ENCODE results near the gene ASNSD1.

The ASNSD1 gene

DNA sequence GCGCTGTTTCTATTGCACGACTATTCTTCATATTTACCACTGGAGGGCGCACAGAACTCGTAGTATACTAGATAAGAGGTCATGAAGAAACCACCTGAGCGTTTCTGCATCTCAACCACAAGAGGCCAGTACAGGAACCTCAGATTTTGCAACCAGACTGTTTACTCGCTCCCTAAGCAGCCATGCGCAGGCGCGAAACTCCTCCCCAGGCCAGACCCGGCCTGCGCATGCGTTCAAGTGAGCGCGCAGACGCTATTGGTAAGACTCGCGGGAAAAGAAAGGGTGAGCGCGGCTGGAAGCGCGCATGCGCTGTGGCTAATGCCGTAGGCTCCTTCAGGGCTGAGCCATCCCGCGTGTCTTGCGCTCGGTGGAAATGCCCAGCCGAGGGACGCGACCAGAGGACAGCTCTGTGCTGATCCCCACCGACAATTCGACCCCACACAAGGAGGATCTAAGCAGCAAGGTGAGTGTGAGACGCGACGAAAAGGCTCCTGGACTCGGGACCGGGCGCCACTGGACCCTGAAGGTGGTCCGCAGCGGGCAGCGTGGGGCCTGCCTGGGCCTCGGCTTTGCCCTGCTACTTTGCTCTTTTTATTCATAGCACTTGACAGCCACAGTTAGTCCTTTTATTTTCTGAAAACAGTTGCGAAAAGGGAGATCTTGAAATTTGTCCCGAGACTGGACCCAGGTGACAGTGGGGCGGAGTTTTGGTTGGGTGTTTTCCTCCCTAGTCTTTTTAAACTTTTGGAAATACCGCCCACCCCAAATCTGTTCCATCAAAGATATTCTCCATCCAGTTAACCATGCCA, at the start of gene ASNSD1:
ASNSD1 (plus strand) TSS at position 312 of the 809 bp plus-strand sequence. CDS start 4,674 bp downstream, outside the sequence.
- peaks cover 57% of the 10 kb centered on the region for H3K4me1 ChIP-seq (ENCODE audit: low read depth, poor library complexity, severe bottlenecking)
- H2AFZ ChIP-seq (ENCODE audit: low read depth), result peak within 1 kb of the TSS; percentile 94
- H3K79me2 ChIP-seq (ENCODE audit: insufficient read depth, low read depth), result peaks cover 28% of the 10 kb centered on the region
- peak within 1 kb of the TSS; percentile 31; the same call in 1 of the 2 replicates for H3K27ac ChIP-seq
- TF ChIP-seq, protein P1, sequence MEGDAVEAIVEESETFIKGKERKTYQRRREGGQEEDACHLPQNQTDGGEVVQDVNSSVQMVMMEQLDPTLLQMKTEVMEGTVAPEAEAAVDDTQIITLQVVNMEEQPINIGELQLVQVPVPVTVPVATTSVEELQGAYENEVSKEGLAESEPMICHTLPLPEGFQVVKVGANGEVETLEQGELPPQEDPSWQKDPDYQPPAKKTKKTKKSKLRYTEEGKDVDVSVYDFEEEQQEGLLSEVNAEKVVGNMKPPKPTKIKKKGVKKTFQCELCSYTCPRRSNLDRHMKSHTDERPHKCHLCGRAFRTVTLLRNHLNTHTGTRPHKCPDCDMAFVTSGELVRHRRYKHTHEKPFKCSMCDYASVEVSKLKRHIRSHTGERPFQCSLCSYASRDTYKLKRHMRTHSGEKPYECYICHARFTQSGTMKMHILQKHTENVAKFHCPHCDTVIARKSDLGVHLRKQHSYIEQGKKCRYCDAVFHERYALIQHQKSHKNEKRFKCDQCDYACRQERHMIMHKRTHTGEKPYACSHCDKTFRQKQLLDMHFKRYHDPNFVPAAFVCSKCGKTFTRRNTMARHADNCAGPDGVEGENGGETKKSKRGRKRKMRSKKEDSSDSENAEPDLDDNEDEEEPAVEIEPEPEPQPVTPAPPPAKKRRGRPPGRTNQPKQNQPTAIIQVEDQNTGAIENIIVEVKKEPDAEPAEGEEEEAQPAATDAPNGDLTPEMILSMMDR (conservative IDR thresholded peaks at IDR 0.05; ENCODE audit: low read depth, low read length), result peak; percentile 95
- peak within 1 kb of the TSS; percentile 97 for H3K4me3 ChIP-seq (IDR thresholded peaks at IDR 0.05; ENCODE audit: insufficient read depth, low read depth, low read length)
- peak within 1 kb of the TSS; percentile 91 for H3K4me2 ChIP-seq
- no peaks in the 10 kb centered on the region; the same call in 1 of the 2 replicates for H3K36me3 ChIP-seq (ENCODE audit: insufficient read depth)
- no peaks in the 10 kb centered on the region for H4K20me1 ChIP-seq (ENCODE audit: insufficient read depth)
- peak within 1 kb of the TSS; percentile 75 for H3K9ac ChIP-seq
- H3K27me3 ChIP-seq (ENCODE audit: insufficient read depth, low read depth), result no peaks in the 10 kb centered on the region

DNA sequence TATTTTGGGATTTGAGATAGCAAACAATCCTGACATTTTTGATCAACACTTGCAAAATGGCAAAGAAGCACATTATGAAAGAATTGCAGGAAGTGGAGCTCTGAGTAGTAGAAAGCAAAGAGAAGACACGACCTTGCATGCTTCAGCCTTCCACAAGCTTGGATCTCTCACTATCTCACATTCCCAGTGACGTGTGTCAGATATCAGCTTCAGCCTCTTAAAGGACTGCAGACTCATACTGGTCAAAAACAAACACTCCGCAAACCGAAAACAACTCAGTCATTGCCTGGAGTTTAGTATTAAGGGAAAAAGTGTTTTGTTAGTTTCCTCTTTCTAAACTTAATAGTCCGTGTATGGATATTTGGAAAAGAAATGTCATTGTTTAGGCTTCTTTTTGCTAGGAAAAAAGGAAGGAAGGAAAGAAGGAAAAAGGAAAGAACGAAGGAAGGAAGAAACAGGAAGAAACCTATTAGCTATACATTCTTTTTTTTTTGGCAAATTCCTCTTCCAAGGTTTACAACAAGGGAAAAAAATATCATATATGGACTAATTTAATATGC, 48.1 kb upstream of the ASNSD1 start:
- no peaks in the 10 kb centered on the region for H4K20me1 ChIP-seq (ENCODE audit: insufficient read depth)
- H3K9ac ChIP-seq, result no peak overlapping the region
- H3K36me3 ChIP-seq (ENCODE audit: insufficient read depth), result no peaks in the 10 kb centered on the region
- TF ChIP-seq, protein P1 (conservative IDR thresholded peaks at IDR 0.05; ENCODE audit: low read depth, low read length), result no peak
- H3K4me1 ChIP-seq (ENCODE audit: low read depth, poor library complexity, severe bottlenecking), result peaks cover 19% of the 10 kb centered on the region
- H3K27ac ChIP-seq, result no peak overlapping the region
- H3K79me2 ChIP-seq (ENCODE audit: insufficient read depth, low read depth), result no peaks in the 10 kb centered on the region
- H3K27me3 ChIP-seq (ENCODE audit: insufficient read depth, low read depth), result no peaks in the 10 kb centered on the region
- H3K4me2 ChIP-seq, result peak overlapping the region; percentile 20; the same call in 1 of the 2 replicates
- H2AFZ ChIP-seq (ENCODE audit: low read depth), result no peak overlapping the region
- H3K4me3 ChIP-seq (IDR thresholded peaks at IDR 0.05; ENCODE audit: insufficient read depth, low read depth, low read length), result no peak overlapping the region

DNA sequence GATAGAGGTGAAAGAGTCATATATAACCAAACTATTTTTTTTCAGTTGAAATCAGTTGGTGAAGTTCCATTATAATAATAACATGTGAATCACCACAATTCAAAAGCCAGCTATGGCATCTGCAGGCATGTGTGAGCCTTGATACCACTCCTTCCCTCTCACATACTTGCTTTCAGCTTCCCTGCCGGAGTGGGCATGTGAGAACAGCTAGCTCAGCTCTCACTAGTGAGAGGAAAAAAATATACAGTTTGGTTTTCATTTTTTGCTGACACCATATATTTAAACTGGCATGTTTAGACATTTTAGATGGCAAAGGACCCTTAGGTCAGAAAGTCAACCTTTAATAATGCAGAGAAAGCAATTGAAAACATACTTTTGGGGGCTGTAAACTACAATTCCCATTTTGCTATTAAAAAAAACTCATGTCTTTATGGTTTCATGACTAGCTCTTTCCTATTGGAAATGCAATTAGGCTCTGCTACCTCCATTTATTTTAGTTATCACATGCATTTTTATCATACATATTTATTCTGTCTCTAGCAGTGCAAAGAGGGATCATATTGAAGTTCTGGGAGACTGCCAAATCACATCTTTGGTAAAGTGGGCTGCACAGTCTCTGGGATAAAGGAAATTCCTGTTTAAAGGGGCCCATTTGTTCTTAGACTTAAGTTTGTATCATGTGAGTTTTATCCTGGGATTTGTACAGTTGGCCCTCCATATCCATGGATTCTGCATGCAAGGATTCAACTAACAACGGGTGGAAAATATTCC, 47.4 kb upstream of the ASNSD1 start:
- Histone ChIP-seq H4K20me1 (ENCODE audit: insufficient read depth) (no peaks in the 10 kb centered on the region), H3K4me3 (IDR thresholded peaks at IDR 0.05; ENCODE audit: insufficient read depth, low read depth, low read length) (no peak overlapping the region), H3K79me2 (ENCODE audit: insufficient read depth, low read depth) (no peaks in the 10 kb centered on the region), H3K27ac (no peak overlapping the region), H3K9ac (no peak overlapping the region), H3K27me3 (ENCODE audit: insufficient read depth, low read depth) (no peaks in the 10 kb centered on the region), H2AFZ (ENCODE audit: low read depth) (0 out of 2 replicates have a peak overlapping the region, but pooled peaks have one; percentile 9), H3K4me1 (ENCODE audit: low read depth, poor library complexity, severe bottlenecking) (peaks cover 19% of the 10 kb centered on the region), H3K4me2 (peak overlapping the region; percentile 20; the same call in 1 of the 2 replicates), H3K36me3 (ENCODE audit: insufficient read depth) (no peaks in the 10 kb centered on the region)
- TF ChIP-seq, protein P1 (conservative IDR thresholded peaks at IDR 0.05; ENCODE audit: low read depth, low read length), result no peak

DNA sequence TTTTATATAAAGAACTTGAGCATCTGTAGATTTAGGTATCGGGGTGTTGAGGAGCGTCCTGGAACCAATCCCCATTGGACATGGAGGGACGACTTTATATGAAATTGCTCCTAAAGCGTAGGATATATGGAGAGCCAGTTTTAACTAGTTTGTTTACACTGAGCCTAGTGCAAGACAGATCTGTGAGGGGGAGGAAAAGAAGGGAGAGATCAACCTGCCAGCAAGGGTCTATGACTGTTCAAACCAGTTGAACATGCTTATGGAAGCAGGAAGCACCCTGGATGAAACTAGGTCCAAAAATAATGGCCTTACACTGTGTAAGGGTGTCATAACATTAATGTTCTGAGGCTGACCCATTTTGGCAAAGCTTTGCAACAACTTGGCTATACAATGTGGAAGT, 46.7 kb upstream of the ASNSD1 start:
- H3K9ac ChIP-seq, result no peak overlapping the region
- no peak overlapping the region for H2AFZ ChIP-seq (ENCODE audit: low read depth)
- no peaks in the 10 kb centered on the region for H4K20me1 ChIP-seq (ENCODE audit: insufficient read depth)
- no peak overlapping the region for H3K4me3 ChIP-seq (IDR thresholded peaks at IDR 0.05; ENCODE audit: insufficient read depth, low read depth, low read length)
- TF ChIP-seq, protein P1 (conservative IDR thresholded peaks at IDR 0.05; ENCODE audit: low read depth, low read length), result no peak
- H3K4me2 ChIP-seq, result no peak overlapping the region
- H3K27ac ChIP-seq, result no peak overlapping the region
- H3K27me3 ChIP-seq (ENCODE audit: insufficient read depth, low read depth), result no peaks in the 10 kb centered on the region
- H3K79me2 ChIP-seq (ENCODE audit: insufficient read depth, low read depth), result no peaks in the 10 kb centered on the region
- no peaks in the 10 kb centered on the region for H3K36me3 ChIP-seq (ENCODE audit: insufficient read depth)
- peaks cover 19% of the 10 kb centered on the region for H3K4me1 ChIP-seq (ENCODE audit: low read depth, poor library complexity, severe bottlenecking)

Data from KMS-11 (cell line).